GM18951 (cell line): ENCODE measurements around the gene PRELID3B.

Experiments used
- POLR2A ChIP-seq: IDR thresholded peaks from 4 replicates; pipeline ENCODE4 v1.6.1; 2011; ENCODE audit warnings: mild to moderate bottlenecking; ENCODE audit not compliant: insufficient read length, insufficient read depth; ENCODE audit errors: extremely low read depth
- in situ Hi-C: fragments of 300-500 bp; cut with MboI; formaldehyde crosslinking; loops from one replicate; pipeline ENCODE4 v1.12.0; 2022; ENCODE audit warnings: low sequenced_read_pairs, mixed read lengths, inconsistent platforms; ENCODE audit not compliant: unreplicated experiment

The PRELID3B gene

GRCh38 chr20:59026904-59027740 is 15.5 kb downstream of the PRELID3B start:
- TF ChIP-seq POLR2A, result no peak

GRCh38 chr20:59025511-59025910 is 17.1 kb downstream of the PRELID3B start:
- no peak for TF ChIP-seq POLR2A
- in situ Hi-C loops, result no loop called here

More at GRCh38 chr20:59026904-59027740, 15.5 kb downstream of the PRELID3B start:
- in situ Hi-C loops, result no loop called here

- TF ChIP-seq POLR2A, result no peak
- in situ Hi-C loops, result no loop called here
Measured at GRCh38 chr20:59025086-59025485, 17.5 kb downstream of the PRELID3B start.

GRCh38 chr20:59024111-59024530 is 18.5 kb downstream of the PRELID3B start:
- in situ Hi-C loops, result no loop called here
- no peak for TF ChIP-seq POLR2A

- in situ Hi-C loops, result no loop called here
- TF ChIP-seq POLR2A, result no peak
Measured at GRCh38 chr20:59023616-59024015, 19.0 kb downstream of the PRELID3B start.

GRCh38 chr20:59022754-59023153 is 19.8 kb downstream of the PRELID3B start:
- in situ Hi-C loops, result no loop called here
- no peak for TF ChIP-seq POLR2A

GRCh38 chr20:59020938-59021551 is 21.5 kb downstream of the PRELID3B start:
- in situ Hi-C loops, result no loop called here
- no peak for TF ChIP-seq POLR2A

GRCh38 chr20:59019217-59019616 is 23.4 kb downstream of the PRELID3B start, which contains the start of gene TUBB1:
TSS of gene TUBB1 (plus strand) at chr20:59019429. CDS start at chr20:59019523, 94 bp downstream.
- in situ Hi-C loops, result no loop called here
- TF ChIP-seq POLR2A, result no peak

GRCh38 chr20:59018817-59019216 is 23.8 kb downstream of the PRELID3B start:
- no peak for TF ChIP-seq POLR2A
- in situ Hi-C loops, result no loop called here

GRCh38 chr20:59017493-59018231 is 24.9 kb downstream of the PRELID3B start:
- no peak for TF ChIP-seq POLR2A
- in situ Hi-C loops, result no loop called here

- in situ Hi-C loops, result no loop called here
- no peak for TF ChIP-seq POLR2A
Measured at GRCh38 chr20:59016795-59017492, 25.6 kb downstream of the PRELID3B start.

GRCh38 chr20:59015812-59016711 is 26.5 kb downstream of the PRELID3B start:
- in situ Hi-C loops, result no loop called here
- TF ChIP-seq POLR2A, result no peak

GRCh38 chr20:59015411-59015810 is 27.2 kb downstream of the PRELID3B start:
- in situ Hi-C loops, result no loop called here
- TF ChIP-seq POLR2A, result no peak
